Suprapubic skin (tissue), 4 donors: ENCODE results near the gene REM2.

Experiments
- EP300 ChIP-seq: sonication (generic); formaldehyde crosslinking; IDR thresholded peaks from one replicate; pipeline ENCODE4 v1.6.1; 2017; ENCODE audit warnings: antibody characterized with exemption
- POLR2A ChIP-seq, 2 donors: fragments of 450-650 bp; IDR thresholded peaks; one replicate each; pipeline ENCODE4 v1.6.1; 2017; ENCODE audit warnings: antibody characterized with exemption in 2 of 2, mild to moderate bottlenecking in 2 of 2, moderate library complexity in 2 of 2
- POLR2AphosphoS5 ChIP-seq, 3 donors: sonication (generic); formaldehyde crosslinking; IDR thresholded peaks; one replicate each; pipeline ENCODE4 v1.6.1; 2017; ENCODE audit warnings: antibody characterized with exemption in 3 of 3
- TF ChIP-seq, protein P1 (sequence below), 2 donors: fragments of 200-600 bp in 1 of 2; fragments of 450-650 bp in 1 of 2; sonication (generic) in 1 of 2; IDR thresholded peaks; one replicate each; pipeline ENCODE4 v1.5.1; 2016 to 2019; ENCODE audit warnings: antibody characterized with exemption in 2 of 2, mild to moderate bottlenecking in 1 of 2, moderate library complexity in 1 of 2

DNA sequence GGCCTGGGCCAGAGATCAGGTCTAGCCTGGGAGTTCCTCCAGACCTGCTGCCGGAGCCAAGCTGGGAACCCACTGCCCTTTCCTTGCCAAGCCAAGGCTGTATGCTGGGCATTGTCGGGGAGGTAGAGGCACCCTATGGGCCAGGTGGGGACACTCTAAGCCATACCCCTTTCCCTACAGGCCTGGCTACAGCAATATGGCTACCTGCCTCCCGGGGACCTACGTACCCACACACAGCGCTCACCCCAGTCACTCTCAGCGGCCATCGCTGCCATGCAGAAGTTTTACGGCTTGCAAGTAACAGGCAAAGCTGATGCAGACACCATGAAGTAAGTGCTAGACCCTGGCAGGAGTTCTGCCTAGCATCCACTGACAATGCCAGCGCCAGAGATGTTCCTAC lies 41.7 kb upstream of the REM2 start:
- TF ChIP-seq, protein P1, sequence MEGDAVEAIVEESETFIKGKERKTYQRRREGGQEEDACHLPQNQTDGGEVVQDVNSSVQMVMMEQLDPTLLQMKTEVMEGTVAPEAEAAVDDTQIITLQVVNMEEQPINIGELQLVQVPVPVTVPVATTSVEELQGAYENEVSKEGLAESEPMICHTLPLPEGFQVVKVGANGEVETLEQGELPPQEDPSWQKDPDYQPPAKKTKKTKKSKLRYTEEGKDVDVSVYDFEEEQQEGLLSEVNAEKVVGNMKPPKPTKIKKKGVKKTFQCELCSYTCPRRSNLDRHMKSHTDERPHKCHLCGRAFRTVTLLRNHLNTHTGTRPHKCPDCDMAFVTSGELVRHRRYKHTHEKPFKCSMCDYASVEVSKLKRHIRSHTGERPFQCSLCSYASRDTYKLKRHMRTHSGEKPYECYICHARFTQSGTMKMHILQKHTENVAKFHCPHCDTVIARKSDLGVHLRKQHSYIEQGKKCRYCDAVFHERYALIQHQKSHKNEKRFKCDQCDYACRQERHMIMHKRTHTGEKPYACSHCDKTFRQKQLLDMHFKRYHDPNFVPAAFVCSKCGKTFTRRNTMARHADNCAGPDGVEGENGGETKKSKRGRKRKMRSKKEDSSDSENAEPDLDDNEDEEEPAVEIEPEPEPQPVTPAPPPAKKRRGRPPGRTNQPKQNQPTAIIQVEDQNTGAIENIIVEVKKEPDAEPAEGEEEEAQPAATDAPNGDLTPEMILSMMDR (IDR thresholded peaks at IDR 0.05): no peak
- TF ChIP-seq POLR2A (IDR thresholded peaks at IDR 0.05) (no peak), EP300 (no peak), POLR2AphosphoS5 (IDR thresholded peaks at IDR 0.05) (no peak)
